ENCODE data around the gene SMARCC2.
"Not testable (repeated sequence)": the region's sequence is repeated elsewhere in the genome, so short reads cannot be mapped to it uniquely, and the experiment has no call there.

The SMARCC2 gene

GRCh38 chr12:56208006-56208405 is 18.7 kb upstream of the SMARCC2 start:
- Histone ChIP-seq H3K4me3 (ENCODE audit: low read depth in 1 of 2, low read length in 2 of 2) (no peak overlapping the region), H3K27ac (ENCODE audit: low read length) (no peak overlapping the region), H3K27me3 (ENCODE audit: low read depth, low read length) (no peaks in the 10 kb centered on the region), H3K4me1 (ENCODE audit: control insufficient read depth in 1 of 2, insufficient read depth in 2 of 2, low read length in 2 of 2) (no peaks in the 10 kb centered on the region), H3K36me3 (ENCODE audit: control insufficient read depth in 1 of 2, insufficient read depth in 2 of 2, low read length in 2 of 2) (peaks cover 53 to 64% of the 10 kb centered on the region in 2 donors), H3K9me3 (ENCODE audit: control insufficient read depth in 1 of 2, low read length in 2 of 2) (no peaks in the 10 kb centered on the region)

DNA sequence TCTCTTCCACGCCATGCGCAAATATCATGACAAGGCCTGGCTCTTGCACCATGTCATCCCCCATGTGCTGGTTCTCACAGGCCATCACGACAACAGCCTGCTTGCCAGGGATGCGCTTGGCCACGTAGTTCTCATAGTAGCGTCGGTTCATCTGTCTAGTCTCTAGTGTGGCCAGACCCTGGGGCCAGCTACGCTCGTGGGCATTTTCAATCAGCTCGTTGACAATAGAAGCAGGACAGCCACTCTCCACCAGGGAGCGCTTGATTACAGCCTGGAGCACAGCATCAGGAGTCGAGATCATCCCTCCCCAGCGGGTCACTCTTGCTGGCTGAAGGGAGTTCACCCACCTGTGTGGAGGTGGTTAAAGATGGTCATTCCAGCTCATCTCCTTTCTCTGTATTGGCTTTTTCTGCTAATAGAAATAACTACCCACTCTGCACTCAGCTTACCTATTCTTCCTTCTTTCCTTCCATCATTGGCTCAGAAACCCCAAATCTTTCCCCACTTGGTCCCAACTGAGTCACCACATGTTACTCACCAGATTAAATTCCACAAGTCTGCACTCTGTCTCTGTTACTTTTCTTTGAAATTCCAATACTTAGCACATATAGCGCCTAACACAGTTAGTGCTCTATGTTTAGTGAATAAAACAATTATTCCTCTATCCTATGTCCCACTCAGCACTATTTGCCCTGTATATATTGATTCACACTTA is 17.3 kb upstream of the SMARCC2 start:
- Histone ChIP-seq H3K27me3 (ENCODE audit: low read depth, low read length) (no peaks in the 10 kb centered on the region), H3K4me1 (ENCODE audit: control insufficient read depth in 1 of 2, insufficient read depth in 2 of 2, low read length in 2 of 2) (no peaks in the 10 kb centered on the region), H3K36me3 (ENCODE audit: control insufficient read depth in 1 of 2, insufficient read depth in 2 of 2, low read length in 2 of 2) (peaks cover 42 to 51% of the 10 kb centered on the region in 2 donors), H3K9me3 (ENCODE audit: control insufficient read depth in 1 of 2, low read length in 2 of 2) (no peaks in the 10 kb centered on the region), H3K4me3 (ENCODE audit: low read depth in 1 of 2, low read length in 2 of 2) (no peak overlapping the region), H3K27ac (ENCODE audit: low read length) (no peak overlapping the region)

DNA sequence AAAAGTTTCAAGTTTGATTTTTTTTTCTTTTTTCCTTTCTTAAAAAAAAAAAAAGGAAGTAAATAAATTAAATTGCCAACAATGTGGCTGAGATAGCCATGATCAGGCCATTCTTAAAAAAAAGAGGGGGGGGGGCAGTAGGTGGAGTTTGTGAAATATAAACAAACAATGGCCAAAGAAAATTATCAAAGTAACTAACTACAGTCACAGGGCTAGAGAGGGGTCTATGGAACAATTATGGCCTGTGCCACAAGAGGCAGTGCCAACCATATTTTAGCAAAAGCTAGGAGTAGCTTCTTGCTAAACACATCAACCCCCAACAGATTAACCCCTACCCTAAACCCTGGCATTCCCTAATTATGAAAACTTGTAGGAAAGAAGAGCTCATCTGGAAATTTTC is 16.2 kb upstream of the SMARCC2 start:
- Histone ChIP-seq H3K4me1 (ENCODE audit: control insufficient read depth in 1 of 2, insufficient read depth in 2 of 2, low read length in 2 of 2) (no peaks in the 10 kb centered on the region), H3K27ac (ENCODE audit: low read length) (no peak overlapping the region), H3K9me3 (ENCODE audit: control insufficient read depth in 1 of 2, low read length in 2 of 2) (no peaks in the 10 kb centered on the region), H3K27me3 (ENCODE audit: low read depth, low read length) (no peaks in the 10 kb centered on the region), H3K36me3 (ENCODE audit: control insufficient read depth in 1 of 2, insufficient read depth in 2 of 2, low read length in 2 of 2) (peaks cover 37 to 44% of the 10 kb centered on the region in 2 donors), H3K4me3 (ENCODE audit: low read depth in 1 of 2, low read length in 2 of 2) (no peak overlapping the region)

GRCh38 chr12:56204275-56204674 is 15.0 kb upstream of the SMARCC2 start:
- no peak overlapping the region for H3K4me3 ChIP-seq (ENCODE audit: low read depth in 1 of 2, low read length in 2 of 2)
- no peaks in the 10 kb centered on the region for H3K27me3 ChIP-seq (ENCODE audit: low read depth, low read length)
- no peaks in the 10 kb centered on the region for H3K4me1 ChIP-seq (ENCODE audit: control insufficient read depth in 1 of 2, insufficient read depth in 2 of 2, low read length in 2 of 2)
- H3K27ac ChIP-seq (ENCODE audit: low read length) = no peak overlapping the region
- H3K36me3 ChIP-seq (ENCODE audit: control insufficient read depth in 1 of 2, insufficient read depth in 2 of 2, low read length in 2 of 2) = peaks cover 30 to 34% of the 10 kb centered on the region in 2 donors
- no peaks in the 10 kb centered on the region for H3K9me3 ChIP-seq (ENCODE audit: control insufficient read depth in 1 of 2, low read length in 2 of 2)

GRCh38 chr12:56202838-56203237 is 13.6 kb upstream of the SMARCC2 start:
- H3K27me3 ChIP-seq (ENCODE audit: low read depth, low read length) = no peaks in the 10 kb centered on the region
- peaks cover 25 to 26% of the 10 kb centered on the region in 2 donors for H3K36me3 ChIP-seq (ENCODE audit: control insufficient read depth in 1 of 2, insufficient read depth in 2 of 2, low read length in 2 of 2)
- H3K27ac ChIP-seq (ENCODE audit: low read length) = no peak overlapping the region
- no peaks in the 10 kb centered on the region for H3K4me1 ChIP-seq (ENCODE audit: control insufficient read depth in 1 of 2, insufficient read depth in 2 of 2, low read length in 2 of 2)
- H3K9me3 ChIP-seq (ENCODE audit: control insufficient read depth in 1 of 2, low read length in 2 of 2) = no peaks in the 10 kb centered on the region
- H3K4me3 ChIP-seq (ENCODE audit: low read depth in 1 of 2, low read length in 2 of 2) = no peak overlapping the region

GRCh38 chr12:56202366-56202765 is 13.1 kb upstream of the SMARCC2 start:
- Histone ChIP-seq H3K36me3 (ENCODE audit: control insufficient read depth in 1 of 2, insufficient read depth in 2 of 2, low read length in 2 of 2) (peaks cover 20 to 22% of the 10 kb centered on the region in 2 donors), H3K4me1 (ENCODE audit: control insufficient read depth in 1 of 2, insufficient read depth in 2 of 2, low read length in 2 of 2) (no peaks in the 10 kb centered on the region), H3K4me3 (ENCODE audit: low read depth in 1 of 2, low read length in 2 of 2) (no peak overlapping the region), H3K27ac (ENCODE audit: low read length) (peak overlapping the region; percentile 31), H3K9me3 (ENCODE audit: control insufficient read depth in 1 of 2, low read length in 2 of 2) (no peaks in the 10 kb centered on the region), H3K27me3 (ENCODE audit: low read depth, low read length) (no peaks in the 10 kb centered on the region)

DNA sequence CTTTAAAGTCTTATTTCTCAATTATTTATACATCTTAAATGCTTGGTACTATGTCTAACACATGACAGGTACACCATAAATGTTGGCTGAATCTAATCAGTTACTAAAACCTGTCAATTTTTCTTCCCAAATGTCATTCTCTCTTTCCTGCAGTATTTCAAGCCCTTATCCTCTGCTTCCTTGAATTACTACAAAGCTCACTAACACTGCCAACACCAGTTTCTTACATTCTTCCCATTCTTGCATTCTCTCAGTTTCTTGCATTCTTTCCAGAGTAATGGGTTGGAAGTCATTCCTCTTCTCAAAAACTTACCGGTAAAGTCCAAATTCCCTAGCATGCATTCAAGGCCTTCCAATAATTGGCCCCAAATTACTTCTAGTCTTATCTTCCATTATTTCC is 9.6 kb upstream of the SMARCC2 start:
- Histone ChIP-seq H3K4me3 (ENCODE audit: low read depth in 1 of 2, low read length in 2 of 2) (no peak overlapping the region), H3K36me3 (ENCODE audit: control insufficient read depth in 1 of 2, insufficient read depth in 2 of 2, low read length in 2 of 2) (no peaks in the 10 kb centered on the region), H3K4me1 (ENCODE audit: control insufficient read depth in 1 of 2, insufficient read depth in 2 of 2, low read length in 2 of 2) (no peaks in the 10 kb centered on the region), H3K27me3 (ENCODE audit: low read depth, low read length) (no peaks in the 10 kb centered on the region), H3K27ac (ENCODE audit: low read length) (no peak overlapping the region), H3K9me3 (ENCODE audit: control insufficient read depth in 1 of 2, low read length in 2 of 2) (no peaks in the 10 kb centered on the region)

GRCh38 chr12:56197921-56198635 is 8.8 kb upstream of the SMARCC2 start:
- Histone ChIP-seq H3K9me3 (ENCODE audit: control insufficient read depth in 1 of 2, low read length in 2 of 2) (no peaks in the 10 kb centered on the region), H3K36me3 (ENCODE audit: control insufficient read depth in 1 of 2, insufficient read depth in 2 of 2, low read length in 2 of 2) (no peaks in the 10 kb centered on the region), H3K4me3 (ENCODE audit: low read depth in 1 of 2, low read length in 2 of 2) (no peak overlapping the region), H3K27ac (ENCODE audit: low read length) (no peak overlapping the region), H3K27me3 (ENCODE audit: low read depth, low read length) (no peaks in the 10 kb centered on the region), H3K4me1 (ENCODE audit: control insufficient read depth in 1 of 2, insufficient read depth in 2 of 2, low read length in 2 of 2) (no peaks in the 10 kb centered on the region)

- H3K27me3 ChIP-seq (ENCODE audit: low read depth, low read length); H3K27ac ChIP-seq (ENCODE audit: low read length); H3K9me3 ChIP-seq (ENCODE audit: control insufficient read depth in 1 of 2, low read length in 2 of 2); H3K4me3 ChIP-seq (ENCODE audit: low read depth in 1 of 2, low read length in 2 of 2); H3K4me1 ChIP-seq (ENCODE audit: control insufficient read depth in 1 of 2, insufficient read depth in 2 of 2, low read length in 2 of 2); H3K36me3 ChIP-seq (ENCODE audit: control insufficient read depth in 1 of 2, insufficient read depth in 2 of 2, low read length in 2 of 2): not testable (repeated sequence)
Measured at GRCh38 chr12:56196818-56197550, 7.7 kb upstream of the SMARCC2 start.

GRCh38 chr12:56193025-56193578 is 3.8 kb upstream of the SMARCC2 start:
- Histone ChIP-seq H3K27me3 (ENCODE audit: low read depth, low read length) (no peaks in the 10 kb centered on the region), H3K4me3 (ENCODE audit: low read depth in 1 of 2, low read length in 2 of 2) (no peak overlapping the region), H3K27ac (ENCODE audit: low read length) (no peak overlapping the region)

GRCh38 chr12:56192582-56192981 is 3.3 kb upstream of the SMARCC2 start:
- no peak overlapping the region for H3K27ac ChIP-seq (ENCODE audit: low read length)
- no peaks in the 10 kb centered on the region for H3K36me3 ChIP-seq (ENCODE audit: control insufficient read depth in 1 of 2, insufficient read depth in 2 of 2, low read length in 2 of 2)
- H3K4me3 ChIP-seq (ENCODE audit: low read depth in 1 of 2, low read length in 2 of 2) = no peak overlapping the region
- no peaks in the 10 kb centered on the region for H3K27me3 ChIP-seq (ENCODE audit: low read depth, low read length)
- no peaks in the 10 kb centered on the region for H3K9me3 ChIP-seq (ENCODE audit: control insufficient read depth in 1 of 2, low read length in 2 of 2)
- peaks cover 5 to 18% of the 10 kb centered on the region in 2 donors for H3K4me1 ChIP-seq (ENCODE audit: control insufficient read depth in 1 of 2, insufficient read depth in 2 of 2, low read length in 2 of 2)

More at GRCh38 chr12:56193025-56193578, 3.8 kb upstream of the SMARCC2 start:
- Histone ChIP-seq H3K4me1 (ENCODE audit: control insufficient read depth in 1 of 2, insufficient read depth in 2 of 2, low read length in 2 of 2) (peaks cover 5 to 13% of the 10 kb centered on the region in 2 donors), H3K36me3 (ENCODE audit: control insufficient read depth in 1 of 2, insufficient read depth in 2 of 2, low read length in 2 of 2) (no peaks in the 10 kb centered on the region), H3K9me3 (ENCODE audit: control insufficient read depth in 1 of 2, low read length in 2 of 2) (no peaks in the 10 kb centered on the region)

All from muscle layer of duodenum (tissue), 2 donors.